Measurements from ENCODE around the gene FAM187B.
A peak's percentile ranks its signal among the peaks of the same experiment; 100 is the strongest.
"Not testable (repeated sequence)": the region's sequence is repeated elsewhere in the genome, so short reads cannot be mapped to it uniquely, and the experiment has no call there.

Gene FAM187B

DNA sequence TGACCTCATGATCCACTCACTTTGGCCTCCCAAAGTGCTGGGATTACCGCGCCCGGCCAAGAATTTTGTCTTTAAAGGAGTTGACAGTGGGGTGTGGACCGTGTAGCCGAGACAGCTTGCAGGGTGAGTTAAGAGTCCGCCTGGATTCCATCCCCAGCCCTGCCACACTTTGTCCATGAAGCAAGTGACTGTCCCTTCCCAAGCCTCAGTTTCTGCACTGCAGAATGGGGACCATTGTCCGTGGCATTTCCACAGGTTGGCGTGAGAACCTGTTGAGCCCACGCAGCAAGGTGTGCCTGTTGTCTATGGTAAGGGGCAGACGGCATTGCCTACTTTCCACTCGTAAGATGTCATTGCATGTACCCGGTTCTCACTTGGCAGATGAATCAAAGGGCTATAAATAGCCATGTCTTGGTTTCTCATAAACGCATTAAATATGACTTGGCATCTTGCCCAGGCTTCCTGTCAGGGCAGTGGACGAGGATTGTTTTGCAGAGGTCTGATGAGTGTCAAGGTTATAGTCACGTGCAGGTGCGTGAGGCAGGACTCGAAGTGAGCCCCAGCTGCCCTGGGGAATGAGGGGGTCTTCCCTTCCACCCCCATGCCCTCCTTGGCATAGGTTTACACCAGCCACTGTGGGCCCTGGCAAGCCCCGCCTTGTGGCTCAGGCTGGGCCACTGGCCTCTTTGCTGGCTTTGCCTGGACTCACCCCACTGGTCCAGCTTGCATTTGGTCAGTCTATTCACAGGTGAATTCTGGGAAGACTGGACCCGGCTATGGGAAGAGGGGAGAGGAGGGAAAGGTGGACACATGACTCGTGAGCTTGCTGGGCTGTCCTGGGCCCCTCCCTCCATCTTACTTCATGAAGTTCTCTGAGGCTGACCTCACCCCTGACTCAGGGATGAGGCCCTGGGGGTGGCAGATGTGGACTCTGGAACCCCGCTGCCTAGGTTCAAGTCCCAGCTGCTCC is 14.6 kb downstream of the FAM187B start:
- peak; percentile 56 to 83 (median 58) for DNase-seq (ENCODE audit: low read depth in 2 of 3, low spot score in 1 of 3)

DNA sequence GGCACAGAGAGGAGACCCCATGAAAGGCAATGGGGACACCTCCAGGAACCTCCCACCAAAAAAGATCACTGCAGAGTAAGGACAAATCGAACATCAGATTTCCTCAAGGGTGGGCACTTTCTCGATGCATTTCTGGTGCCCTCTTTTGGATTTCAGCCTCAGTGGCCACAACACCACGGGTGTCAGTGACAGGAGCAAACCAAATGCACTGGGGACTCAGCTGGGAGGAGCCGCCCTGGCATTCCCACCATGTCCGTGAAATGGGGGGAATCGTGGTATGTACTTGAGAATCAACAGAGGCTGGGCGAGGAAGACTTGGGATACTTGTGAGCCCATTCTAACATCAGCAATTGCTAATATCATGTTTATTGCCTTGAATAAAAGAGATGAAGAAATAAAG is 16.3 kb downstream of the FAM187B start:
- no peak for DNase-seq (ENCODE audit: low read depth in 2 of 3, low spot score in 1 of 3)

- peak in 1 of 3 donors; percentile 34 for DNase-seq (ENCODE audit: low read depth in 2 of 3, low spot score in 1 of 3)
Measured at GRCh38 chr19:35211545-35212230, 16.9 kb downstream of the FAM187B start.

DNA sequence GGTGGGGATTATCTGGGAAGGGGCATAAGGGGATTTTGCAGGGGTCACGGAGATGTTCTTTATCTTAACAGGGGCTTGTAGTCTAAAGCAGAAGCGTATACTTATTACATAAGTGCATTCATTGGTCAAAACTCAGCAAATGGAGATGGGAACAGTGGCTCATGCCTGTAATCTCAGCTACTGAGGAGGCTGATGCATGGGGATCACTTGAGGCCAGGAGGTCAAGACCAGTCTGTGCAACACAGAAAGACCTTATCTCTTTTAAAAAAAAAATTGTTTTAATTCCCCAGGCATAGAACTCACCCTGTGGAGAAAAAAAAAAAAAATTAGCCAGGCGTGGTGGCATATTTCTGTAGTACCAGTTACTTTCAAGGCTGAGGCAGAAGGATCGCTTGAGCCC is 18.9 kb downstream of the FAM187B start:
- DNase-seq (ENCODE audit: low read depth in 2 of 3, low spot score in 1 of 3), result no peak

DNA sequence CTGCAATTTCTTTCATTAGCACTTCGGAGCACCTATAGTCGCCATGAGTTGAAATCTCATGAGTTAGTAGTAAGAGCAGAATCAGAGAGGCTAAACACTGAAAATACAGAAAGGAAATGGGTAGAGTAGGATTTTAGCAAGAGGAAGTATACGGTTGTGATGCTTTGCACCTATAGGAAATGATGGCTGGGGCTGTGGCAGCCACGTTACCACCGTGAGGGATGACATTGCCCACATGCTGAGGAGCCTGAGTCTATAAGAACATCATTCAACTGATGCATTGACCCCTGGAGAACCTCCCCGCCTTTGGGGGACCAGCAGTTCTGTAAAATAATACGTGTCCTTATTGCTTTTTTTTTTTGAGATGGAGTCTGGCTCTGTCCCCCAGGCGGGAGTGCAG is 20.4 kb downstream of the FAM187B start:
- no peak for DNase-seq (ENCODE audit: low read depth in 2 of 3, low spot score in 1 of 3)

DNA sequence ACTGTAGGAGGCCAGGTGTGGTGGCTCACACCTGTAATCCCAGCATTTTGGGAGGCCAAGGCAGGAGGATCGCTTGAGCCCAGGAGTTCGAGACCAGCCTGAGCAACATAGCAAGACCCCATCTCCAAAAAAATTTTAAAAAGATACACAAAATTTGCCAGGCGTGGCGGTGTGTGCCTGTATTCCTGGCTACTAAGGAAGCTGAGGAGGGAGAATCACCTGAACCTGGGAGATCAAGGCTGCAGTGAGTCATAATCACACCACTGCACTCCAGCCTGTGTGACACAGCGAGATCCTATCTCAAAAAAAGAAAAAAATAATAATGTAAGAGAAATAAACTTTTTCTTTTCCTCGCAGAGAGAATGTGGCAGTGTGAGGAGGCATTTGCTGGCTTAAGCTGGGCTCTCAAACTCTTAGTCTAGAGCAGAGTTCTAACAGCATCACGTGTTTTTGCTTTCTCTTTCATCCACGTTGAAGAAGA is 21.1 kb downstream of the FAM187B start:
- DNase-seq (ENCODE audit: low read depth in 2 of 3, low spot score in 1 of 3), result no peak

- DNase-seq (ENCODE audit: low read depth in 2 of 3, low spot score in 1 of 3), result no peak
Measured at GRCh38 chr19:35206855-35207254, 21.7 kb downstream of the FAM187B start.

- no peak for DNase-seq (ENCODE audit: low read depth in 2 of 3, low spot score in 1 of 3)
Measured at GRCh38 chr19:35206379-35206778, 22.2 kb downstream of the FAM187B start.

- no peak for DNase-seq (ENCODE audit: low read depth in 2 of 3, low spot score in 1 of 3)
Measured at GRCh38 chr19:35205733-35206323, 22.7 kb downstream of the FAM187B start.

GRCh38 chr19:35204799-35205732 is 23.5 kb downstream of the FAM187B start:
- no peak for DNase-seq (ENCODE audit: low read depth in 2 of 3, low spot score in 1 of 3)

GRCh38 chr19:35202722-35203688 is 25.5 kb downstream of the FAM187B start:
- no peak for DNase-seq (ENCODE audit: low read depth in 2 of 3, low spot score in 1 of 3)

DNA sequence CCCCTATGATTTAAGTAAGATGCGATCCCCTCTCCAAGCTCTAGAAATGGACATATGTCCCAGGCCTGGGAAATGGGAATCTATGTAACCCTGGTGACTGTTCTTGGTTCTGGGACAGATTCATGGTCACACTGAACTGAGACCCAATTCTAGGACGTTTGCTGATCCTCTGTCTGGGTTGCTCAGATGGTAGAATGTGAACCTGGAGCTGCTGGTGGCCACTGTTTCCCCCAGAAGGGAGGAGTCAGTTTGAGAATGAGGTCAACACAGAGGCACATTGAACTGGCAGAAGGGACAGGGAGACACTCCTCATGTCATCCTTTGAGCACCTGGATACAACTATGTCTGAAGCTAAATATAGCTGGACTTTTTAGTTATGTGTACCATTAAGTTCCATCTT is 29.1 kb downstream of the FAM187B start:
- no peak for DNase-seq (ENCODE audit: low read depth in 2 of 3, low spot score in 1 of 3)

GRCh38 chr19:35196861-35197260 is 31.7 kb downstream of the FAM187B start:
- not testable (repeated sequence) for DNase-seq (ENCODE audit: low read depth in 2 of 3, low spot score in 1 of 3)

GRCh38 chr19:35195830-35196229 is 32.7 kb downstream of the FAM187B start:
- DNase-seq (ENCODE audit: low read depth in 2 of 3, low spot score in 1 of 3), result no peak

DNA sequence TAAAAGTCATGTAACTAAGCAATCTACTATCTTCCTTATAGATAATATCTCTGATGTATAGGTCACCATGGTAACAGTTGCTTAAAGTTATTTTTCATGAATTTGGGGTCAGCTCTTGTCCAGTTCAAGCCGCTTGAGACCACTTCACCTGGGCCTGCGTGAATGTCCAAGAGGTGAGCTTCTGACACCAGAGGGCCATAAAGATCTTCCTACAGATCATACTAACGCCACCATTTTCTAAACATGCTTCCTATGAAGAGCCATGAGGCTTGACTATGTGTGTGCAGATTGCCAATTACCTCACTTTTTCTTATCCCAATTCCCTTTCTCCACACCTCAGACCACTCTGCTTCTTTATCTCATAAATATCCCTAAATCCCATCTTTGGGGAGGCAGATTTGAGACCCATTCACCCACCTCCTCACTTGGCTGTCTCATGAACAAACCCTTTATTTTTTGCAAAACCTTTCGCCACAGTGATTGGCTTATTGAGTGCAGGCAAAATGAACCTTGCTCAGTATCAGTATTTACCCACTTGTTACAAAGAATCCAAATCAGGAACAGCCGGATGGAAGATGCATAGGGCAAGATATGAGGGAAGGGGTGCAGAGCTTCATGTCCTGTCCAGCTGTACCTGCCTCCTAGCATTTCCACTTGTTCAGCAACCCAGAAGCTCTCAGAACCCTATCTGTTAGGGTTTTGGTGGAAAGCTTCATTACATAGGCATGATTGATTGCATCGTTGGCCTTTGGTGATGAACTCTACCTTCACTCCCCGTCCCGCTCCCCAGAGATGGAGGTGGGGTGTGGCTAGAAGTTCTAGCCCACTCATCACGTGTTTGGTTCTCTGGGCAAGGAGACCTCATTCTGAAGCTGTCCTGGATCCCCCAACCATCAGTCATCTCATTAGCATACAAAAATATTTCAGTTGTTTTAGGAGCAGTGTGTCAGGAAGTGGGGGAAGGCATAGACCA is 34.2 kb downstream of the FAM187B start:
- DNase-seq (ENCODE audit: low read depth in 2 of 3, low spot score in 1 of 3), result no peak

GRCh38 chr19:35184884-35185283 is 43.7 kb downstream of the FAM187B start:
- DNase-seq (ENCODE audit: low read depth in 2 of 3, low spot score in 1 of 3), result no peak

DNA sequence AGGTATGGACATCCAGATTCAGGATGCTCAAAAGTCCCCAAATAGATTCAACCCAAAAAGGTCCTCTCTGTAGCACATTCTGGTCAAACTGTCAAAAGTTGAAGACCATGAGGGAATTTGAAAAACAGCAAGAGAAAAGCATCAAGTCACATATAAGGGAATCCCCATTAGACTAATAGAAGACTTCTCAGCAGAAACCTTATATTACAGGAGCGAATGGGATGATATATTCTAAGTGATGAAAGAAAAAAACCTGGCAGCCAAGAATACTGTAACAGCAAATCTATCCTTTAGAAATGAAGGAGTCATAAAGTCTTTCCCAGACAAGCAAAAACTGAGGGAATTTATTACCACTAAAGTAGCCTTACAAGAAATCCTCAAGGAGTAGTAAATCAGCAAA is 44.3 kb downstream of the FAM187B start:
- no peak for DNase-seq (ENCODE audit: low read depth in 2 of 3, low spot score in 1 of 3)

GRCh38 chr19:35181387-35181786 is 47.2 kb downstream of the FAM187B start:
- no peak for DNase-seq (ENCODE audit: low read depth in 2 of 3, low spot score in 1 of 3)
